Hindlimb muscle (tissue), 1 donor: Measurements from ENCODE around the gene GHRHR. TPM values are rescaled to one million over a fixed set of nuclear protein-coding genes. Genes with fewer than 3 reads are reported as not detected.

Experiments
- DNase-seq: peaks from one replicate; pipeline ENCODE4 v3.0.0-alpha.2; 2013
- polyA plus RNA-seq: library from polyadenylated mRNA; unstranded; fragments of 120-200 nt; gene quantifications from one replicate; pipeline ENCODE4 v1.2.1, GENCODE V29; 2013; ENCODE audit not compliant: insufficient read length

GHRHR gene
- 0.58 TPM for polyA plus RNA-seq

DNA sequence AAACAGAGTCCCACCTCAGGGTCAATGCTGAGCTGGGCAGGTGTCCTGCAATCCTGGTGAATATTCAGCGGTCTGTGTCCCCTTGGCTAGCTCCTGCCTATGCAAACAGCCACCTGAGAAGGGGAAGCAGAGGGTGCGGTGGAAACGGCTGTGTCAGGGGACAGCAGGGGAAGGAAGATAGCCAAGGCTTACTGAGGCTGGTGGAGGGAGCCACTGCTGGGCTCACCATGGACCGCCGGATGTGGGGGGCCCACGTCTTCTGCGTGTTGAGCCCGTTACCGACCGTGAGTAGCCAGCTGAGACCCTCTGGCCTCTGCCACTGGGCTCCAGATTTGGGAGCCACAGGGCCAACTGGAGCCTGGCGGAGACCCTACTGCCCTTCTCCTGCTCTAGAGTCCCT is at the start of gene GHRHR:
Gene GHRHR, plus strand, starts transcription at position 112 of the 400 bp plus-strand sequence. Its CDS starts 116 bp downstream, at position 228.
- no peak for DNase-seq

DNA sequence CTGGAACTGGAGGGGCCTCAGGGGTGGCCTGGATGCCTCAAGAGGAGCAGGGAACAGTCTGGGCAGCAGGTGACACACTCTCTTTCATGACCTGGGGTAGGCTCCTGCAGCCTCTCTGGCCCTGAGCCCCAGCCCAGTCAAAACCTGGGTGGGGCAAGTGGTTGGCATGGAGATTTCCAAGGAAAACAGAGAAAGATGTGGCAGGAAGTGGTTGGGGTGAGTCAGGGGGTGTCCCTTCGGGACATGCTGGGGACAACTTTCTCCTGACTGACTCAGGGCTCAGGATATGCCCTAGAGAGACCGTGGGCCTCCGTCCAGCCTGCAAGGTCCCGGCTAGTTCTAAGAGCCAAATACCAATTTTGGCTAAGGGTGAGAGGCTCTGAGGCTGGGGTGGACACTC is 49.2 kb upstream of the GHRHR start:
- DNase-seq = no peak

DNA sequence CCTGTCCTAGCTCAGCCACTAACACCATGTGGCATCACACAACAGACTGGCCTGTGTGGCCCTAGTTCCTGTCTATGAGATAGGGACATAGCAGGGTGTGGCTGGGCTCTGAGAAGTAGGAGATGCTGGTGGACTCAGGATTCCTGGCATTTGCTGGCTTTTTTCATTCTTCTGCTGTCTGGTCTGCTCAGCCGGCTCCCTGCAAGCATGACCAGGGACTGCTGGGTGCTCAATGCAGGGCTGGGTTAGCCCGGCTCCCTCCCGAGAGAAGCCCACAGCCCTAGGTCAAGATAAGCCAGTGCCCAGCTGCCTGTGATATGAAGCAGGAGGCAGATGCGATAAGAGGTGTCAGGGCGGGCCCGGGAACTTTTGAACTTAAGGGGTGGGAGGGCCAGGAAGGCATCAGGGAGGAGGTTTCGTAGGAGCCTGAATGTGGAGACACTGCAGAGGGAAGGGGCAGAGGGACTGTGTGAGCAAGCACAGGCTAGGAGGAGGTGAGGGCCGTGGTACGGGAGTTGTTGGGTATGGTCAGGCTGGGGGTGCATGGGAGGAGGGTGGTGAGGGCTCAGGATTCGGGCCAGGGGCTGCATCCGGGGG is 48.6 kb upstream of the GHRHR start:
- DNase-seq = no peak

DNA sequence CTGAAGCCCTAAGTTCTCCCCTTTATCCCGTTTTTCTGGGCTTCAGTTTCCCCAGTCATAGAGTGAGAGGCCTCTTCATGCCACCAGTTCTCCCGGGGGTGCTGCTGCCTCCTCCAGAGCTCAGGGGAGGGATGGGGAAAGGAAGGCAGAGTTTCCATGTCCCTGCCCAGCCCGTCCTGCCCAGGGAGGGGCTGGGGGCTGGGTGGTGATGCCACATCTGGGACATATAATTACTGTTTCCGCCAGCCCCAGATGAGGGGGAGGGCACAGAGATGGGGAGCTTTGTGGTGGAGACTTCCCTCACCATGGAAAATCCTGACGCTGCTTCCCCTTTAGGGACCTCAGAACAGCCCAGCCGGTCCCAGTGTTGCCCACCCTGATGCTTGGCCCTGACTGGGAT is 48.0 kb upstream of the GHRHR start:
- no peak for DNase-seq

DNA sequence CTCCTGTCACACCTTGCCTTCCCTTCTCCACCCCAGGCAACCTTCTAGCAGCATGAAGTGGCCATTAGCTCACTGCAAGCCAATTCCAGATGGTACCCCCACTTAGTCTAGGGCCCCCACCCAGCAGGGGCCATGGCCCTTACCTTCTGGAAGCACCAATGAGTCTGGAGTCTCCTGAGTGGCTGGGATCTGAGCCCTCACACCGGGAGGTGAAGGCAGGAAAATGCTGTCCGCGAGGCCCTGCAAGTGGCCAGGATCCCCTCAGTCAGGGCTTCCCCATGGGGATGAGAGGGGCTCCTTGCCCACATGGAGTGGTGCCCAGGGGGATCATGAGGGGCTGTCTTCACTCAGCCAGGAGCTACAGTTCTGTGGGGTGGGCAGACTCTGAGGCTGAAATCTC is 47.5 kb upstream of the GHRHR start:
- no peak for DNase-seq

DNA sequence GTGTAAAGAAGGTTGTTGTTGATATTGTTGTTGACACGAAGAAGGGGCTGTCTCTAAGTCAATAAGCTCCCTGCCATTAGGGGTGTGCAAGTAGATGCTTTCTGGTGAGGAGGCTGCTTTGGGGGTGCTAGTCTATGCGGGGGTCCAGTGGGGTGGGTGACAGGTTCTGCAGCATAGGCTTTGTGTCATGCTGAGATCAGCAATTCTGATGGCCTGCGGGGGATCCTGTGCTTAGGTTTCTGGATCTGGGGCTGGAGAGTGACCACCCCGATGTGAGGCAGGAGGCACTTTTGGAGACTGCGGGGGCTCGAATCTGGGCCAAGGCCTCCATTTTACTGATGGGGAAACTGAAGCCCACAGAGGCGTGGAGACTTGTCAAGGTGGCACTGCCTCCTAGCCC is 47.0 kb upstream of the GHRHR start:
- no peak for DNase-seq

DNA sequence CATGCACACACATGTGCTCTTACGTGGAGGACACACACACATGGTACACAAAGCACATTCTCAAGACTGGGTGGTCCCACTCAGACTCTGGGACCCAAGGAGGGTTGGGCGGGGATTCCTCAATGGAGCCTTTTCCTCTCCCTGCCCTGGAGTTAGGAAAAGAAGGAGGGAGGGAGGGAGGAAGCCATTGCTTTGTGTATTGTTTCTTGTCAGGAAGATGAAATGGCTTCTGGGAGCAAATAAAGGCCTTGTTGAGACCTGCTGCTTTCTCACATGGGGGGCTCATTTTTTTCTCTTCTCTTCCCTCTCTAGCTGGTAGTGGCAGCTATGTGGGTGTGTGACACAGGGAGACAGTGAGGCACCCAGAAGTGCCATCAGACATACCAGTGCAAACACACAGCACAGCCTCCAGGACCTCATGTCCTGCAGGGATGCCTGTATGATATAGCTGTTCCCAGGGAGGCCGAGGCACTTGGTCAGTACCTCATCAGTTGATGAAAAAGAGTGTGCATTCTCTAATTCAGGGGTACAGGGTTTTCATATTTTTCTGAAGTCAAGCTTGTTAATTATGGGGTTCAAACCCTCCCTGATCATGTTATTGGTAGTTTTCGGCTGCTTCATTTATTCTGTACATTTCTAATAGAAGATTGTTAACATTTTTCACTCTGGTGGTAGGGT is 46.4 kb upstream of the GHRHR start:
- DNase-seq = no peak

DNA sequence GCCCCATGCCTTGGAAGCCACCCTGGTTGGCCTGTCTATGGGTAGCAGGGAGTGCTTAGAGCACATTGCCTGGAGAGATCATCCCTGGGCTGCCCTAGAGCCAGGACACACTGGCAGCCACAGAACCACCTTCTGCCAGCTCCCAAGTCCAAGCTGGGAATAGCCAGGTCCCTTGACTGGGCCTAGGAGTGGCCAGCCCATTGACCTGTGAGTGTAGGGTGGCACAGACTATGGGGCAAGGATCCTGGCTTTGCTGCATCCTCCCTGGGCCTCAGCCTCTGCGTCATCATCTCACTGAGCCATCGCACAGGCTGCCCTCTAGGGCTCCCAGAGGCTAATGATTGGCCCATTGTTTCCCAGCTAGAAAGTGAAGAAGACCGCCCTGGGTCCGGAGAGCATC is 45.1 kb upstream of the GHRHR start:
- DNase-seq = no peak

DNA sequence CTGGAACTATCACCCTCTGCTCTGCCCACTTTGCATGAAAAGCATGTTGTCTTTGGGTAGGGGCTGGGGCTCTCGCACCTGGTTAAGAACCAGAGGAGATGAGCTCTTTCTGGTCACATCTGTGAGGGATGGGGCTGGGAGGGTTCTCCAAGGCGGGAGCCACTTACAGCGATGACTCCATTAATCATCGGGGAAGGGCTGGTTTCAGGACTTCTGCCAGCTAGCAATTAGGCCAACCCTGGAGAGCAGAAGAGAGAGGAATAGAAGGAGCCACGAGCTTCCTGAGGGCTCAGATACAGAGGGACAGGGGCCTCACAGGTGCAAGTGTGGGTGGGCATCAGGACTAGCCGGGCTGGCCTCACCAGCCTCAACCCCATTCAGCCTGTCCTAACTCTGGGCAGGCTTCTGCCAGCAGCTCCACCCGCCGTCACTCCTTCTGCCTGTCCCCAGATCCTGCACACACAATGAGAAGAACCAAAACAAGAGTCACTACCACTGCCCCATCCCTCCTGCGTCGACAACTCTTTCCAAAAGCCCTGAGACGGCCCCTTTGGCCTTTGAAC is 43.7 kb upstream of the GHRHR start:
- no peak for DNase-seq

DNA sequence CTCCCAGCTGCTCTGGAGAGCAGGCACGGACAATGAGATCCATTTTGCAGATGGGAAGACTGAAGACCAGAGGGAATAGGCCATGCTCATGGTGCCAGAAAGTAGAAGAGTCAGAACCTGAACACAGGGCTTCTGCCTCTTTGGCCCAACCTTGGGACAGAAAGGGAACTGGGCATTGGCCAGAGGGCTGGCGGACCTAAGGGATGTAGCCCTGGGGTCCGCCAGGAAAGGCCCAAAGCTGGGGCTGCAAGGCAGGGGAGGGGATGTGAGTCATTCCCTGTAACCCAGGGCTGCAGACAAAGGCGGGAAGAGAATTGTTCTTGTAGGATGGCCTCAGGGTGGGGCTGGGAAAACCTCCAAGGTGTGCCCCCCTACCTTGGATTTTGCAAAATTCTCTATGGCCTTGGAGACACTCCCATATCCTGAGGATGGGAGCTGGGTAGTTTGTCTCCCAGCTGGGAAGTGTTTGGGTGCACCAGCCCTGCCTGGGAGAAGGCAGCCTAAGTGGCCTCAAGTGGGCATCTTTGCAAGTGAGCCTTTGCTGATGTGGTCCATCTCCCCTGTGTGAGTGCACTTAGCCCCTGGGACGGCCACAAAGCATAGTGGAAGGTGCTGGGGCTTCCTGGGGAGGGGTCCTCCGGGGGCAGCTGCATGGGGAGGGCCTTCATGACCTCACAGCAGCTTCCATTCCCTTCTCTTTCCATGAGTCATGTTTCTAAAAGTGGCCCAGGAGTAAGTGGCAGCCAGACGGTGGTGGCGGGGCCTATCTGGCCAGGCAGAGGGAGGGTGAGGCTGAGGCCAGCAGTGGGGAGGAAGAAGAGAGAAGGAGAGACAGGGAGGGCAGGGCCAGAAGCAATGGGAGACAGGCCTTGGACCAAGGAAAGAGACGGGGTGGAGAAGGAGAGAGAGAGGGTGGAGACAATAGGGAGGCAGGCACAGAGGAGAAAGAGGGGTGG is 42.9 kb upstream of the GHRHR start:
- DNase-seq = peak; percentile 64

DNA sequence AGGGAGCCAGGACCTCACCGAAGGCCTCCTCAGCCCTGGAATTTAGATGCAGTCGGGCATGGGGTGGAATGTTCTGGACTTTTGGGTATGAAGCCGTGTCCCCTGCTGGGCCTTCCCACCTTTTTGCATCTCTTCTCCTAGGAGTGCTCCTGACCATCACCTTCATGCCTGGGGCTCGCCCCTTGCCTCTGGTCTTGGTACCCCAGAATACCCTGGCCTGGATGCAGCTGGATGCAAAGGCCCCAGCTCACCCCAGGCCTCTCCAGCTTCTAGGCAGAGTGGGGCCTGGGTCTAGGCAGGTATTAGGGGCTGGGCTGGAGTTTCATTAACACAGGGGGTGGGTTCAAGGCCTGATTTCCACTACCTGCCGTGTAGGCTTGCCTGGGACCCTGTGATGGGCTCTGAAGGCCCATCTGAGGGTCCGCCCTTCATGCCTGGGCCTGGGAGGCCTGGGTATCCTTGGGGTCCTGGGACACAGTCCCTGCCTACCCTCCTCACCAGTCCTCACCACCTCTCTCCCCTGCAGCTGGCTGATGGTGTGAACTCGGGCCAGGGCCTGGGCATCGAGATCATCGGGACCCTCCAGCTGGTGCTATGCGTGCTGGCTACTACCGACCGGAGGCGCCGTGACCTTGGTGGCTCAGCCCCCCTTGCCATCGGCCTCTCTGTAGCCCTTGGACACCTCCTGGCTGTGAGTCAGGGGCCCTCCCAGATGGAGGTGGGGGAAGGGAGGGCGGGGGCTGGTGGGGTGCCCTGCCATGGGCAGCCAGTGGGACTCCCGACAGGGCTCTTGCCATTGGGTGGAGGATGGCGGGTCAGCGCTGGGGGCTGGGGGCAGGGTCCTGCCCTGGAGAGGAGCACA is 42.0 kb upstream of the GHRHR start:
- no peak for DNase-seq

DNA sequence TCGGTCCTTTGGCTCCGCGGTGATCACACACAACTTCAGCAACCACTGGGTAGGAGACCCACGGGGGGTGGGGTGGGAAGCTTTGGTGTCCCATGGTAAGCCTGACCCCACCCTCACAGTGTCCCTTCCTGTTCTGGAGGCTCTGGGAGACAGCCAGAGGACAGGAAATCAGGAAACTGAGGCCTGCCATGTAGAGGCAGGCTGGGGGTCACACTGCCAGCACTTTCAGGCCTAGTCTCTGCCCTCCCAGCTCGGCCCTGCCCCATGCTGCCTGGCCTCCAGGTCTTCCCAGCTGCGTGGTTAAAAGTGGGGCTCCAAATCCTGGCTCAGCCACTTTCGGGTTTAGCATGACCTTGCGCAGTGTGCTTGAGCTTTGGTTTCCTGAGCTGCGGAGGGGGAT is 41.2 kb upstream of the GHRHR start:
- no peak for DNase-seq

DNA sequence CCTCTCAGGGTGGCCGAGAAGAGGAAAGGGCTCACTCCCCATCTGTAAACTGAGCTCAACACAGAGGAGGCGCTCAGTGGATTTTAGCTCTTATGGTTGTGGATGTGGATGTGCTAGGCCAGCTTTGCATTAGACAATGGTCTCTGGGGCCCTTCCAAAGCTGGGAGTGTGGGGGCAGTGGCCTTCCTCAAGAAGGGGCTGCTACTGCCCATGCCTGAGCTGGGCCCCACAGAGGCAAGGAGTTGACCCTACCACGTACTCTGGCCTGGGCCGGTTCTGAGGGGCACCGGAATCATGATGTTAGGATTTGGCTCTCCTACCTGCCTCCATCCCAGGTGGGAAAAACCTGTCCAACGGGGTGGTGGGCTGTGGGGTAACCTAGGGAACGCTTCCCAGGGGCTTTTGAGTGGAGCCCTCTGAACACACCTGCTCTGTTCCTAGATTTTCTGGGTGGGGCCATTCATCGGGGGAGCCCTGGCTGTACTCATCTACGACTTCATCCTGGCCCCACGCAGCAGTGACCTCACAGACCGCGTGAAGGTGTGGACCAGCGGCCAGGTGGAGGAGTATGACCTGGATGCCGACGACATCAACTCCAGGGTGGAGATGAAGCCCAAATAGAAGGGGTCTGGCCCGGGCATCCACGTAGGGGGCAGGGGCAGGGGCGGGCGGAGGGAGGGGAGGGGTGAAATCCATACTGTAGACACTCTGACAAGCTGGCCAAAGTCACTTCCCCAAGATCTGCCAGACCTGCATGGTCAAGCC is 40.6 kb upstream of the GHRHR start:
- DNase-seq = no peak

DNA sequence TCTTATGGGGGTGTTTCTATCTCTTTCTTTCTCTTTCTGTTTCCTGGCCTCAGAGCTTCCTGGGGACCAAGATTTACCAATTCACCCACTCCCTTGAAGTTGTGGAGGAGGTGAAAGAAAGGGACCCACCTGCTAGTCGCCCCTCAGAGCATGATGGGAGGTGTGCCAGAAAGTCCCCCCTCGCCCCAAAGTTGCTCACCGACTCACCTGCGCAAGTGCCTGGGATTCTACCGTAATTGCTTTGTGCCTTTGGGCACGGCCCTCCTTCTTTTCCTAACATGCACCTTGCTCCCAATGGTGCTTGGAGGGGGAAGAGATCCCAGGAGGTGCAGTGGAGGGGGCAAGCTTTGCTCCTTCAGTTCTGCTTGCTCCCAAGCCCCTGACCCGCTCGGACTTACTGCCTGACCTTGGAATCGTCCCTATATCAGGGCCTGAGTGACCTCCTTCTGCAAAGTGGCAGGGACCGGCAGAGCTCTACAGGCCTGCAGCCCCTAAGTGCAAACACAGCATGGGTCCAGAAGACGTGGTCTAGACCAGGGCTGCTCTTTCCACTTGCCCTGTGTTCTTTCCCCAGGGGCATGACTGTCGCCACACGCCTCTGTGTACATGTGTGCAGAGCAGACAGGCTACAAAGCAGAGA is 39.9 kb upstream of the GHRHR start:
- no peak for DNase-seq

DNA sequence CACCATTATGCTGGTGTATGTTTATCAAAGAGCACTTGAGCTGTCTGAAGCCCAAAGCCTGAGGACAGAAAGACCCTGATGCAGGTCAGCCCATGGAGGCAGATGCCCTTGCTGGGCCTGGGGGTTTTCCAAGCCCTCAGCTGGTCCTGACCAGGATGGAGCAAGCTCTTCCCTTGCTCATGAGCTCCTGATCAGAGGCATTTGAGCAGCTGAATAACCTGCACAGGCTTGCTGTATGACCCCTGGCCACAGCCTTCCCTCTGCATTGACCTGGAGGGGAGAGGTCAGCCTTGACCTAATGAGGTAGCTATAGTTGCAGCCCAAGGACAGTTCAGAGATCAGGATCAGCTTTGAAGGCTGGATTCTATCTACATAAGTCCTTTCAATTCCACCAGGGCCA is 39.1 kb upstream of the GHRHR start:
- DNase-seq = no peak

DNA sequence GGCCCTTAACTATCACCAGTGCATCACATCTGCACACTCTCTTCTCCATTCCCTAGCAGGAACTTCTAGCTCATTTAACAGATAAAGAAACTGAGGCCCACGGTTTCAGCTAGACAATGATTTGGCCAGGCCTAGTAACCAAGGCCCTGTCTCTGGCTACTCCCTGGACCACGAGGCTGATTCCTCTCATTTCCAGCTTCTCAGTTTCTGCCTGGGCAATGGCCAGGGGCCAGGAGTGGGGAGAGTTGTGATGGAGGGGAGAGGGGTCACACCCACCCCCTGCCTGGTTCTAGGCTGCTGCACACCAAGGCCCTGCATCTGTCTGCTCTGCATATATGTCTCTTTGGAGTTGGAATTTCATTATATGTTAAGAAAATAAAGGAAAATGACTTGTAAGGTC is 38.6 kb upstream of the GHRHR start:
- no peak for DNase-seq

DNA sequence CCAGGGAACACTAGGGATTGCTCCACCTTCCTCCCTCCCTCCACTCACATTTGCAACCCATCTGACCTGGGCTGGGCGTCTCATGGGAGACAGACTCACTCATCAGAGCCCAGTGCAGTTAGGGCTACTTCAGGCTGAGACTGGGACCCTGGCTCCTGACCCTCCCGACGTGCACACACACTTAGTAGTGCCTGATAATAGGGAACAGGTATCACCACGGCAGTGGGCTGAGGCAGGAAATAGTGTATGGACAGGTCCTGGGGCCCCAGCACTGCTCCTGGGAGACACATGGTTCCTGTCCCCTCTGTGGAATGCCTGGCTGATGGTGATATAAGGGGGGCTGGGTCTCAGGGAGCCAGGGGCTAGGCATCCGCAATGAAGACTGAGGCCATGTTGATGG is 37.8 kb upstream of the GHRHR start:
- no peak for DNase-seq

DNA sequence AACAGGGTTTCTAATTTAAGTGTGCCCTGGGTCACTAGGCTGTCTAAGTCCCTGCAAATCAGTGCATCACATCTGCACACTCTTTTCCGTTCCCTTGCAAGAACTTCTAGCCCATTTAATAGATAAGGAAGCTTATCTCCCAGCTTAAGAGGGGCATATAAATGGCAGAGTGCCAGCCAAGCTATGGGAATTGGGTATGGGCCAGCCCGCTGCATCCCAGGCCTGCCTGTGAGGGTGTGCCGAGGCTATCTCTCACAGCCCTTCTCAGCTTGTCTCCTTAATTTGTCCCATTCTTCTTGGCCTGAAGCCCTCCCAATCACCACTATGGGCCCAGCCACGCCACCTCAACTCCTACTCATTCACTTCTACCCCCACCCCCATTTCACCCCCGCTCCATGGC is 37.4 kb upstream of the GHRHR start:
- no peak for DNase-seq

DNA sequence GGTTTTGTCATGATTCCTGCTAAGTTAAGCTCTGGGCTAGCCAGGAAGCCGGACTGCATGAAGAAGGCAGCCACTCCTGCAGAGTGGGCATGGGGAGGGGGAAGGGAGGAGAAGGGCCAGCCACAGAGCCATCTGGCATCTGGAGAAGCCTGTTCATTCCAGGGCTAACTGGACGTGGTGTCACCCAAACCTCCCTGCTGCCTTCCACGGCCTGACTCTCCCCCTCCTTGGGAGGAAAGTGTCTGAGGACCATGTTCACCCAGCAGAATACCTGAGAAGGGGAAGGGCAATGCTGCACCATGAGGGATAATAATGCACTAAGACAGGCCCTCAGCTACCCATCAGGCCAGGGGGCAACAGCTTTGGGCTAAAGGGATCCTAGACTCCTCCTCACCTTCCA is 36.7 kb upstream of the GHRHR start:
- no peak for DNase-seq

DNA sequence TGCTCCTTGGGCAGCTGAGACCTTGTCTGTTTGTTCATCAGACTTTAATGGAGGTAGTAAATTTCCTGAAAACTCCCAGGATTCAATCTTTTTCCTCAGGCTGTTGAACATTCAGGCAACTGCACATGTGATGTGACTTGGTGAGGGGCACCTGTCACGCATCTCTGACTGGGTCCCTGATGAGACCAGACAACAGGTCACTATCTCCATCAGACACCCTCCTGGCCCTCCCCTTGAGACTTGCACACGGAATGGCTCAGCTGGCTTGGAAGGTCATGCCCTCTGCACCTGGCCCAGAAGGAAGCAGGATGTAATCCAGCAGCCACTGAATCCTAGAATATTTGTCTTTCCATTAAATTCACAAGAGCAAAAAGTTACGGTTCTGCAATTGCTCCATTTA is 36.2 kb upstream of the GHRHR start:
- no peak for DNase-seq
